Measurements from ENCODE around the gene PLXNA2. TPM values are rescaled to one million over a fixed set of nuclear protein-coding genes. Genes with fewer than 3 reads are reported as not detected.

The PLXNA2 gene
- total and polyA plus RNA-seq, 2 of the 13 experiments (the other 11 are each of a cell fraction or from before 2014, with no cell fraction given) = 1.1 to 2.1 TPM

- TF ChIP-seq HINFP (CRISPR knock-in tag; IDR thresholded peaks at IDR 0.05; ENCODE audit: low read depth) = 0 out of 2 replicates have a peak, but pooled peaks have one; percentile 33
- peak; percentile 70; the same call in 1 of the 2 replicates for TF ChIP-seq ZNF792 (CRISPR knock-in tag; IDR thresholded peaks at IDR 0.05)
- no peak for TF ChIP-seq GABPA (IDR thresholded peaks at IDR 0.05; ENCODE audit: low read depth, low read length)
- peak; percentile 36; the same call in 1 of the 2 replicates for TF ChIP-seq GABPA (CRISPR knock-in tag; IDR thresholded peaks at IDR 0.05; ENCODE audit: low read depth)
- TF ChIP-seq MED1 (CRISPR knock-in tag; IDR thresholded peaks at IDR 0.05) = peak; percentile 71
- peak; percentile 86; the same call in 1 of the 2 replicates for TF ChIP-seq NCOR1 (IDR thresholded peaks at IDR 0.05; ENCODE audit: borderline replicate concordance, low read length)
- peak; percentile 53 for TF ChIP-seq TEAD3 (CRISPR knock-in tag; optimal IDR thresholded peaks at IDR 0.05; ENCODE audit: borderline replicate concordance)
- peak; percentile 87 for TF ChIP-seq HDAC2 (CRISPR knock-in tag; IDR thresholded peaks at IDR 0.05)
- 0 out of 2 replicates have a peak, but pooled peaks have one; percentile 20 for TF ChIP-seq CCDC6 (CRISPR knock-in tag; IDR thresholded peaks at IDR 0.05)
- TF ChIP-seq SYNCRIP (IDR thresholded peaks at IDR 0.05; ENCODE audit: insufficient read depth, low read depth, low read length) = no peak
- TF ChIP-seq ELF1 (CRISPR knock-in tag; IDR thresholded peaks at IDR 0.05) = peak; percentile 28; the same call in 1 of the 2 replicates
- TF ChIP-seq HHEX (CRISPR knock-in tag; IDR thresholded peaks at IDR 0.05) = peak; percentile 63; the same call in 1 of the 2 replicates
- no peak for TF ChIP-seq SMAD1 (CRISPR knock-in tag; IDR thresholded peaks at IDR 0.05; ENCODE audit: borderline replicate concordance, low read depth)
- peak; percentile 80; the same call in 1 of the 2 replicates for TF ChIP-seq ZNF710 (CRISPR knock-in tag; IDR thresholded peaks at IDR 0.05; ENCODE audit: borderline replicate concordance)
- TF ChIP-seq KDM3A (CRISPR knock-in tag; IDR thresholded peaks at IDR 0.05; ENCODE audit: low read depth) = no peak
- TF ChIP-seq CTCF (CRISPR knock-in tag; IDR thresholded peaks at IDR 0.05) = no peak
- TF ChIP-seq ETV5 (CRISPR knock-in tag; IDR thresholded peaks at IDR 0.05; ENCODE audit: borderline replicate concordance) = peak; percentile 66; the same call in 1 of the 2 replicates
- peak; percentile 78 for TF ChIP-seq PPARG (CRISPR knock-in tag; conservative IDR thresholded peaks at IDR 0.05)
- TF ChIP-seq ZBTB37 (CRISPR knock-in tag; IDR thresholded peaks at IDR 0.05) = 0 out of 2 replicates have a peak, but pooled peaks have one; percentile 26
Observed at GRCh38 chr1:208171616-208172422, 72.4 kb downstream of the PLXNA2 start (continued).

All from HepG2 (cell line).